Measurements from ENCODE around the gene PRKCH.

The PRKCH gene

DNA sequence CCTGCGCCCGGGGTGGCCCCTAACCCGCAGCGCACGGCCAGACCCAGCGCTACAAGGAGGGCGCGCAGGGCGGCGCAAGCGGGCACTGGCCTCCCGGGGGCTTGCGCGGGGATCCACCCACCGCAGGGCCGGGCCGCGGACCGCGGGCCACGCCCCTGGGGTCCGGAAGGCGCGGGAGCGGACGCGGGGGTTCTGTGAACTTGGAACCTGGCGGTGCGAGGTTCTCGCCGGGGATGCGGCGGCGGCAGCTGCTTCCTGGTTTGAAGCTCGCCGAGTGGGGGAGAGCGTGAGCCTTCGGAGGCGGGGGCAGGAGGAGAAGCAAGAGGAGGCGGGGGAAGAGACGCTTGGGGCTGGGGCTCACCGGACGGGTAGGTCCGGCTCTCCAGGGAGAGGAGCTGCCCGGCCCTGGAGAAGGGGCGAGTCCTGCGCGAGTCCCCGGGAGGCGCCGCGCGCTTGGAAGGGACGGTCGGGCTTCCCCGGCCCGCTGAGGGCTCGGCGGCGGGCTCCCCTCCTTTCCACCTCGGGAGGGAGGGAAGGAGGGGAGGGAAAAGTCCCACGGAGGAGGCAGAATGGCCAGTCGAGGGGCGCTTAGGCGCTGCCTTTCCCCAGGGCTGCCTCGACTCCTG, at the start of gene PRKCH:
TSS of gene PRKCH (plus strand) at position 195 of the 626 bp plus-strand sequence. CDS start 523 bp downstream, outside the sequence.
- H3K27ac ChIP-seq, result peak within 1 kb of the TSS; percentile 33; the same call in 1 of the 2 replicates
- TF ChIP-seq ZFX (IDR thresholded peaks at IDR 0.05; ENCODE audit: borderline replicate concordance), result no peak
- peak; percentile 59 for TF ChIP-seq CTCF (IDR thresholded peaks at IDR 0.05)

DNA sequence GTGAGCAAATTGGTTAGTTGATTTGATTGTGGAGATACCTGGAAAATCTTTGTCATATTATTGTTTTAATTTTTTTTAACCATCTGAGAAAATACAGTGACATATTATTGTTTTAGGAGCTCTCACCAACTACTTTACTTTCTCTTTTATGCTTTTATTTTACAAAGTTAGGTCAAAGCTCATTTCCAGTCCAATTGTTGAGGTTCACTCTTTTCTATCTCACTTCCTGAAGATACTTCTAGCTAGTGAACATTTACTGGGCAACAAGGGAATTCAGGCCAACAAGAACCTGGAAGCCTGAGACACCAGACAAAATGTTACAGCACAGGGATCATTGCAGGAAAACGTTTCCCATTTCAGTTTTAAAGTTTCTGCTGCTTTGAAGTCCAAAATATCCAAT, 44.1 kb upstream of the PRKCH start:
- H3K27ac ChIP-seq, result no peak overlapping the region
- no peak for TF ChIP-seq CTCF (IDR thresholded peaks at IDR 0.05)
- TF ChIP-seq ZFX (IDR thresholded peaks at IDR 0.05; ENCODE audit: borderline replicate concordance), result no peak

DNA sequence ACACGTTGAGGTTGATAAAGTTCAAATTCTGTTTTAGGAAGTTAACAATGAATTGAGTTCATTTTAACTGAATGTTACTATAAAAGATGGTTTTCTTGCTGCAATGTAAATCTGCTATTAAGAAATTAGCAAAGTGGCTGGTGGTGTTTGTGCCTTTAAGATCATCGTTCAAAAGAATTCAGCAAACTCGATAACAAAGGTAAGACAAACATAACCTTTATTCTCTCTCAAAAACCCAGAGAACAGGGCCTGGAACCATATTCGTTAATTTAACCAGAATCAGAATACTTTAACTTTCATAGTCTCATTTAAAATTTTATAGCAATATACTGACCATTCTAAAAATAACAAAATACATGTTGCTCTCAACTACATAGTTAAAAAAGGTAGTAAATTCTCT, 43.6 kb upstream of the PRKCH start:
- TF ChIP-seq CTCF (IDR thresholded peaks at IDR 0.05), result no peak
- no peak for TF ChIP-seq ZFX (IDR thresholded peaks at IDR 0.05; ENCODE audit: borderline replicate concordance)
- no peak overlapping the region for H3K27ac ChIP-seq

- TF ChIP-seq CTCF (IDR thresholded peaks at IDR 0.05) (no peak), ZFX (IDR thresholded peaks at IDR 0.05; ENCODE audit: borderline replicate concordance) (no peak)
- no peak overlapping the region for H3K27ac ChIP-seq
Measured at GRCh38 chr14:61279082-61279481, 42.3 kb upstream of the PRKCH start.

- TF ChIP-seq CTCF (IDR thresholded peaks at IDR 0.05), result no peak
- TF ChIP-seq ZFX (IDR thresholded peaks at IDR 0.05; ENCODE audit: borderline replicate concordance), result no peak
- H3K27ac ChIP-seq, result no peak overlapping the region
Measured at GRCh38 chr14:61280092-61280525, 41.3 kb upstream of the PRKCH start.

DNA sequence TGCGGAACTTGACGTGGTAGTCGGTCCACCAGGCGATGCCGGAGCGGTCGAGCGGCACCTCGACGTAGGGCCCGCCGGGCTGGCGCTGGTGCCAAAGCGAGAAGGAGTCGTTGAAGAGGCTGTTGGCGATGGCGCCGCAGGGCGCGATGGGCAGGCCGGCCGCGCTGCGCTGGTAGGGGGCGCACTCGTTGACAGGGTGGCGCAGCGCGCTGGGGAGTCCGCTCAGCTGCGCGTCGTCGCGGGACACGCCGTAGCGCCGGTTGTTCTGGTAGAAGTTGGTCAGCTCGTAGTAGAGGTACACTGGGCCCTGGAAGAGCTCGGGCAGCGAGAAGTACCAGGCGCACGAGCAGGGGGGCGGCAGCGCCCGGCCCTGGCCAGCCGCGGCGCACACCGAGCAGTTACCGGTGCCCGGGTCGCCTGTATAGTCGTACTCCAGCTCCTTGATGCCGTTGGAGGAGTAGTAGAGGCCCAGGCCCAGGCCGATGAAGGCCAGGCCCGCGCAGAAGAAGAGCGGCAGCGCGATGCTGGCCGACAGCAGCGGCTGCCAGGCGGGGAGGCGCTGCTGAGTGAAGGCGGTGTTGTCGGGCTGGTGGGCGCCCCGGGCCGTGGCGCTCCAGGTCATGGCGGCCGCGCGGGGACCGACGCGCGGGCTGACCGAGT, 40.7 kb upstream of the PRKCH start:
- H3K27ac ChIP-seq, result peak overlapping the region; percentile 80
- TF ChIP-seq ZFX (IDR thresholded peaks at IDR 0.05; ENCODE audit: borderline replicate concordance) (no peak), CTCF (IDR thresholded peaks at IDR 0.05) (peak; percentile 30)

All from 22Rv1 (cell line).